Loucy (cell line): ENCODE results near the gene APLP2.

ENCODE experiments used
- H2AFZ ChIP-seq: fragments of 200-600 bp; sonication (generic); 2 replicates; pipeline ENCODE4 v1.6.0; 2016; ENCODE audit warnings: antibody characterized with exemption, mild to moderate bottlenecking, low read length, moderate library complexity
- H3F3A ChIP-seq: fragments of 200-600 bp; 2 replicates; pipeline ENCODE4 v1.6.0; 2016; ENCODE audit warnings: antibody characterized with exemption, low read depth, mild to moderate bottlenecking
- H3K27me3 ChIP-seq: fragments of 200-600 bp; sonication (generic); 2 replicates; pipeline ENCODE4 v1.6.1; 2014; ENCODE audit warnings: low read length, mild to moderate bottlenecking; ENCODE audit not compliant: insufficient read depth, poor library complexity, severe bottlenecking
- H3K36me3 ChIP-seq: fragments of 200-600 bp; sonication (generic); 2 replicates; pipeline ENCODE4 v1.6.1; 2016; ENCODE audit warnings: low read length; ENCODE audit not compliant: insufficient read depth
- H3K4me1 ChIP-seq: fragments of 200-600 bp; sonication (generic); 2 replicates; pipeline ENCODE4 v1.5.1; 2014; ENCODE audit warnings: low read length, mild to moderate bottlenecking; ENCODE audit not compliant: insufficient read depth, poor library complexity, severe bottlenecking
- H3K4me2 ChIP-seq: fragments of 200-600 bp; sonication (generic); 2 replicates; pipeline ENCODE4 v1.6.0; 2014; ENCODE audit warnings: antibody characterized with exemption, low read length, low read depth, mild to moderate bottlenecking; ENCODE audit not compliant: poor library complexity, severe bottlenecking
- H3K4me3 ChIP-seq: fragments of 200-600 bp; sonication (generic); 2 replicates; pipeline ENCODE4 v1.5.1; 2014; ENCODE audit warnings: low read length, mild to moderate bottlenecking, mixed read lengths; ENCODE audit not compliant: poor library complexity, severe bottlenecking
- H3K79me2 ChIP-seq: fragments of 200-600 bp; sonication (generic); 2 replicates; pipeline ENCODE4 v1.6.1; 2014; ENCODE audit warnings: low read length; ENCODE audit not compliant: insufficient read depth
- H3K9ac ChIP-seq: fragments of 200-600 bp; sonication (generic); 2 replicates; pipeline ENCODE4 v1.6.0; 2014; ENCODE audit warnings: mild to moderate bottlenecking, low read depth, low read length, moderate library complexity; ENCODE audit not compliant: poor library complexity, severe bottlenecking
- H3K9me2 ChIP-seq: fragments of 200-600 bp; sonication (generic); replicated peaks from 2 replicates; pipeline ENCODE4 v1.6.1; 2016; ENCODE audit warnings: low read depth, low read length, mixed read lengths
- H3K9me3 ChIP-seq: fragments of 200-600 bp; sonication (generic); 2 replicates; pipeline ENCODE4 v1.6.1; 2014; ENCODE audit warnings: mild to moderate bottlenecking, antibody characterized with exemption, low read length, low read depth; ENCODE audit not compliant: insufficient read depth
- H4K20me1 ChIP-seq: fragments of 200-600 bp; sonication (generic); 2 replicates; pipeline ENCODE4 v1.6.0; 2014; ENCODE audit warnings: antibody characterized with exemption, low read length, mild to moderate bottlenecking; ENCODE audit not compliant: insufficient read depth, poor library complexity, severe bottlenecking
- CTCF ChIP-seq: fragments of 200-600 bp; sonication (generic); conservative IDR thresholded peaks from 2 replicates; pipeline ENCODE4 v1.5.1; 2014; ENCODE audit warnings: mild to moderate bottlenecking, antibody characterized with exemption, low read length
- EZH2phosphoT487 ChIP-seq: fragments of 200-600 bp; IDR thresholded peaks from 2 replicates; pipeline ENCODE4 v1.6.1; 2018; ENCODE audit warnings: antibody characterized with exemption, mild to moderate bottlenecking, moderate library complexity, borderline replicate concordance

APLP2 gene

GRCh38 chr11:130050257-130050656, 19.4 kb upstream of the APLP2 start:
- Histone ChIP-seq H3K4me3 (no peak overlapping the region), H3F3A (no peaks in the 10 kb centered on the region), H3K9me2 (no peaks in the 10 kb centered on the region), H3K9me3 (no peaks in the 10 kb centered on the region), H4K20me1 (no peaks in the 10 kb centered on the region), H3K27me3 (no peaks in the 10 kb centered on the region), H3K36me3 (no peaks in the 10 kb centered on the region), H3K9ac (no peak overlapping the region), H3K4me2 (no peak overlapping the region), H3K4me1 (no peaks in the 10 kb centered on the region), H3K79me2 (no peaks in the 10 kb centered on the region), H2AFZ (no peak overlapping the region)
- TF ChIP-seq EZH2phosphoT487 = no peak
- no peak for TF ChIP-seq CTCF

GRCh38 chr11:130051082-130051481, 18.6 kb upstream of the APLP2 start:
- Histone ChIP-seq H3K36me3 (no peaks in the 10 kb centered on the region), H3K9ac (no peak overlapping the region), H3K79me2 (no peaks in the 10 kb centered on the region), H3K4me1 (no peaks in the 10 kb centered on the region), H3K9me2 (no peaks in the 10 kb centered on the region), H3K4me3 (no peak overlapping the region), H2AFZ (no peak overlapping the region), H3K4me2 (no peak overlapping the region), H3F3A (no peaks in the 10 kb centered on the region), H4K20me1 (no peaks in the 10 kb centered on the region), H3K9me3 (no peaks in the 10 kb centered on the region), H3K27me3 (no peaks in the 10 kb centered on the region)
- TF ChIP-seq CTCF = no peak
- no peak for TF ChIP-seq EZH2phosphoT487

GRCh38 chr11:130052567-130052966, 17.1 kb upstream of the APLP2 start:
- H3K4me1 ChIP-seq = no peaks in the 10 kb centered on the region
- no peaks in the 10 kb centered on the region for H3F3A ChIP-seq

More at GRCh38 chr11:130052567-130052966, 17.1 kb upstream of the APLP2 start:
- Histone ChIP-seq H3K4me2 (no peak overlapping the region), H3K79me2 (no peaks in the 10 kb centered on the region), H3K9ac (no peak overlapping the region), H3K4me3 (no peak overlapping the region), H3K36me3 (no peaks in the 10 kb centered on the region), H3K9me2 (no peaks in the 10 kb centered on the region), H3K27me3 (no peaks in the 10 kb centered on the region), H3K9me3 (no peaks in the 10 kb centered on the region), H4K20me1 (no peaks in the 10 kb centered on the region), H2AFZ (no peak overlapping the region)
- TF ChIP-seq CTCF (no peak), EZH2phosphoT487 (no peak)
